B cell (primary cell): ENCODE data around the gene RGS1.

ENCODE experiments used
- CTCF ChIP-seq: fragments of 200-600 bp; IDR thresholded peaks from one replicate; pipeline ENCODE4 v1.8.0; 2022; ENCODE audit warnings: antibody characterized with exemption, mild to moderate bottlenecking
- EZH2 ChIP-seq: IDR thresholded peaks from 2 replicates; pipeline ENCODE4 v1.6.1; 2012; ENCODE audit warnings: borderline replicate concordance, low read depth, mild to moderate bottlenecking, moderate library complexity, low read length; ENCODE audit not compliant: insufficient read depth, poor library complexity, severe bottlenecking

- no peak for TF ChIP-seq CTCF
- no peak for TF ChIP-seq EZH2
Observed at GRCh38 chr1:192584866-192585265, 9.3 kb downstream of the RGS1 start.
